Measurements from ENCODE around the gene SEMA3C. TPM values are rescaled to one million over a fixed set of nuclear protein-coding genes. Genes with fewer than 3 reads are reported as not detected.
"Not testable (repeated sequence)": the region's sequence is repeated elsewhere in the genome, so short reads cannot be mapped to it uniquely, and the experiment has no call there.

The SEMA3C gene
- total and polyA plus RNA-seq, 2 donors (not counting 3 experiments of a cell fraction or from before 2014, with no cell fraction given), result 0.01 to 0.09 TPM

- DNase-seq (ENCODE audit: low read depth, low spot score), result no peak
- Histone ChIP-seq H2AFZ (ENCODE audit: low read depth, low read length) (no peak overlapping the region), H3K9me1 (replicated peaks; ENCODE audit: control insufficient read depth, extremely low read depth, insufficient read depth, low read length) (no peaks in the 10 kb centered on the region), H3K9ac (replicated peaks; ENCODE audit: extremely low read depth, insufficient read depth, low read length) (no peak overlapping the region), H3K79me2 (ENCODE audit: control insufficient read depth, insufficient read depth, low read length) (no peaks in the 10 kb centered on the region), H4K20me1 (replicated peaks; ENCODE audit: control insufficient read depth, extremely low read depth, insufficient read depth, low read length) (no peaks in the 10 kb centered on the region), H3K4me1 (ENCODE audit: control insufficient read depth, extremely low read depth, insufficient read depth, low read length) (no peaks in the 10 kb centered on the region), H3K36me3 (ENCODE audit: control insufficient read depth in 2 of 2, extremely low read depth in 1 of 2, insufficient read depth in 2 of 2, low read length in 2 of 2) (no peaks in the 10 kb centered on the region), H3K4me3 (replicated peaks in 1 of 3; ENCODE audit: insufficient read depth in 1 of 3, low read depth in 1 of 3, low read length in 3 of 3) (no peak overlapping the region), H3K27me3 (ENCODE audit: control insufficient read depth in 2 of 2, insufficient read depth in 2 of 2, low read length in 2 of 2) (peaks cover 4 to 6% of the 10 kb centered on the region in 2 experiments), H3K27ac (ENCODE audit: insufficient read depth, low read depth, low read length) (no peak overlapping the region), H3K9me3 (replicated peaks; ENCODE audit: control insufficient read depth, insufficient read depth, low read length) (no peaks in the 10 kb centered on the region), H3K4me2 (ENCODE audit: insufficient read depth, low read length) (no peak overlapping the region)
- POLR2A ChIA-PET, result no interaction called here
- dilution Hi-C loops (cut with MboI; ENCODE audit: extremely low pct_ligation_motif_present, low sequenced_read_pairs) (no loop called here), intact Hi-C loops (cut with micrococcal nuclease) (no loop called here)
- CTCF ChIA-PET, result interaction anchor here (0.6 to 1.0 kb wide), 3 partner anchors 10 to 17 kb away, joined by 3 to 4 read pairs (median 3); no protein-coding TSS in a partner anchor
- no peak for FAIRE-seq
- peak; percentile 47 for TF ChIP-seq FOS (IDR thresholded peaks at IDR 0.05; ENCODE audit: borderline replicate concordance, insufficient read depth, low read length)
- TF ChIP-seq CTCF (IDR thresholded peaks at IDR 0.05; ENCODE audit: extremely low read depth in 1 of 2, insufficient read depth in 1 of 2, low read depth in 1 of 2, low read length in 2 of 2), result no peak
- no TSS peak for BruUV-seq (replicated peaks)
Observed at GRCh38 chr7:80932536-80932935, 13.7 kb upstream of the SEMA3C start.

GRCh38 chr7:80929619-80930018, 10.8 kb upstream of the SEMA3C start:
- Histone ChIP-seq H3K36me3 (ENCODE audit: control insufficient read depth in 2 of 2, extremely low read depth in 1 of 2, insufficient read depth in 2 of 2, low read length in 2 of 2) (no peaks in the 10 kb centered on the region), H3K4me3 (replicated peaks in 1 of 3; ENCODE audit: insufficient read depth in 1 of 3, low read depth in 1 of 3, low read length in 3 of 3) (no peak overlapping the region), H3K4me2 (ENCODE audit: insufficient read depth, low read length) (no peak overlapping the region), H3K4me1 (ENCODE audit: control insufficient read depth, extremely low read depth, insufficient read depth, low read length) (no peaks in the 10 kb centered on the region), H3K9me1 (replicated peaks; ENCODE audit: control insufficient read depth, extremely low read depth, insufficient read depth, low read length) (no peaks in the 10 kb centered on the region), H3K27ac (ENCODE audit: insufficient read depth, low read depth, low read length) (no peak overlapping the region), H3K79me2 (ENCODE audit: control insufficient read depth, insufficient read depth, low read length) (no peaks in the 10 kb centered on the region), H4K20me1 (replicated peaks; ENCODE audit: control insufficient read depth, extremely low read depth, insufficient read depth, low read length) (no peaks in the 10 kb centered on the region), H3K9me3 (replicated peaks; ENCODE audit: control insufficient read depth, insufficient read depth, low read length) (no peaks in the 10 kb centered on the region), H3K9ac (replicated peaks; ENCODE audit: extremely low read depth, insufficient read depth, low read length) (no peak overlapping the region), H2AFZ (ENCODE audit: low read depth, low read length) (no peak overlapping the region), H3K27me3 (ENCODE audit: control insufficient read depth in 2 of 2, insufficient read depth in 2 of 2, low read length in 2 of 2) (peaks cover 15 to 29% of the 10 kb centered on the region in 2 experiments)
- ChIA-PET CTCF (interaction anchor here (1.4 kb wide), 1 partner anchor 13 kb away, joined by 3 read pairs; no protein-coding TSS in a partner anchor), POLR2A (no interaction called here)
- BruUV-seq (replicated peaks), result no TSS peak
- no peak for FAIRE-seq
- dilution Hi-C loops (cut with MboI; ENCODE audit: extremely low pct_ligation_motif_present, low sequenced_read_pairs), result no loop called here
- TF ChIP-seq MYC (IDR thresholded peaks at IDR 0.05; ENCODE audit: low read depth, low read length) (no peak), JUN (IDR thresholded peaks at IDR 0.05; ENCODE audit: borderline replicate concordance, insufficient read depth, insufficient read length, low read depth) (no peak), CTCF (IDR thresholded peaks at IDR 0.05; ENCODE audit: extremely low read depth in 1 of 2, insufficient read depth in 1 of 2, low read depth in 1 of 2, low read length in 2 of 2) (no peak)
- DNase-seq (ENCODE audit: low read depth, low spot score), result no peak
- intact Hi-C loops (cut with micrococcal nuclease), result no loop called here

DNA sequence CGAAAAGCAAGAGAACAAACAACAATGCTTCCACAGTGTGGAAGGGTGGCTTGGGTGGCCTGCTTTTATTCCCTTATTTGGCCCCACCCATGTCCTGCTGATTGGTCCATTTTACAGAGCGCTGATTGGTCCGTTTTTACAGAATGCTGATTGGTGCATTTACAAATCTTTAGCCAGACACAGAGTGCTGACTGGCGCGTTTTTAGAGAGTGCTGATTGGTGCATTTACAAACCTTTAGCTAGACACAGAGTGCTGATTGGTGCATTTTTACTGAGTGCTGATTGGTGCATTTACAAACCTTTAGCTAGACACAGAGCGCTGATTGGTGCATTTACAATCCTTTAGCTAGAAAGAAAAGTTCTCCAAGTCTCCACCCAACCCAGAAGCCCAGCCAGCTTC, 8.1 kb upstream of the SEMA3C start:
- H3K4me3 ChIP-seq (replicated peaks in 1 of 3; ENCODE audit: insufficient read depth in 1 of 3, low read depth in 1 of 3, low read length in 3 of 3); H3K4me2 ChIP-seq (ENCODE audit: insufficient read depth, low read length); H3K27ac ChIP-seq (ENCODE audit: insufficient read depth, low read depth, low read length); H3K9me3 ChIP-seq (replicated peaks; ENCODE audit: control insufficient read depth, insufficient read depth, low read length); H3K9me1 ChIP-seq (replicated peaks; ENCODE audit: control insufficient read depth, extremely low read depth, insufficient read depth, low read length); H3K36me3 ChIP-seq (ENCODE audit: control insufficient read depth in 2 of 2, extremely low read depth in 1 of 2, insufficient read depth in 2 of 2, low read length in 2 of 2); H2AFZ ChIP-seq (ENCODE audit: low read depth, low read length); H3K4me1 ChIP-seq (ENCODE audit: control insufficient read depth, extremely low read depth, insufficient read depth, low read length); BruUV-seq (replicated peaks); POLR2A ChIA-PET; CTCF ChIA-PET; H3K9ac ChIP-seq (replicated peaks; ENCODE audit: extremely low read depth, insufficient read depth, low read length); DNase-seq (ENCODE audit: low read depth, low spot score); intact Hi-C loops (cut with micrococcal nuclease); H4K20me1 ChIP-seq (replicated peaks; ENCODE audit: control insufficient read depth, extremely low read depth, insufficient read depth, low read length); H3K79me2 ChIP-seq (ENCODE audit: control insufficient read depth, insufficient read depth, low read length); dilution Hi-C loops (cut with MboI; ENCODE audit: extremely low pct_ligation_motif_present, low sequenced_read_pairs): not testable (repeated sequence)
- FAIRE-seq, result peak; percentile 46
- peaks cover 30 to 55% of the 10 kb centered on the region in 2 experiments for H3K27me3 ChIP-seq (ENCODE audit: control insufficient read depth in 2 of 2, insufficient read depth in 2 of 2, low read length in 2 of 2)
